ENCODE results near the gene PON2. TPM values are rescaled to one million over a fixed set of nuclear protein-coding genes. Genes with fewer than 3 reads are reported as not detected.
"Not testable (repeated sequence)": the region's sequence is repeated elsewhere in the genome, so short reads cannot be mapped to it uniquely, and the experiment has no call there.

PON2 gene
- total RNA-seq, 4 donors from 2014 or later: 41.8 to 91.0 (median 75.8) TPM

DNA sequence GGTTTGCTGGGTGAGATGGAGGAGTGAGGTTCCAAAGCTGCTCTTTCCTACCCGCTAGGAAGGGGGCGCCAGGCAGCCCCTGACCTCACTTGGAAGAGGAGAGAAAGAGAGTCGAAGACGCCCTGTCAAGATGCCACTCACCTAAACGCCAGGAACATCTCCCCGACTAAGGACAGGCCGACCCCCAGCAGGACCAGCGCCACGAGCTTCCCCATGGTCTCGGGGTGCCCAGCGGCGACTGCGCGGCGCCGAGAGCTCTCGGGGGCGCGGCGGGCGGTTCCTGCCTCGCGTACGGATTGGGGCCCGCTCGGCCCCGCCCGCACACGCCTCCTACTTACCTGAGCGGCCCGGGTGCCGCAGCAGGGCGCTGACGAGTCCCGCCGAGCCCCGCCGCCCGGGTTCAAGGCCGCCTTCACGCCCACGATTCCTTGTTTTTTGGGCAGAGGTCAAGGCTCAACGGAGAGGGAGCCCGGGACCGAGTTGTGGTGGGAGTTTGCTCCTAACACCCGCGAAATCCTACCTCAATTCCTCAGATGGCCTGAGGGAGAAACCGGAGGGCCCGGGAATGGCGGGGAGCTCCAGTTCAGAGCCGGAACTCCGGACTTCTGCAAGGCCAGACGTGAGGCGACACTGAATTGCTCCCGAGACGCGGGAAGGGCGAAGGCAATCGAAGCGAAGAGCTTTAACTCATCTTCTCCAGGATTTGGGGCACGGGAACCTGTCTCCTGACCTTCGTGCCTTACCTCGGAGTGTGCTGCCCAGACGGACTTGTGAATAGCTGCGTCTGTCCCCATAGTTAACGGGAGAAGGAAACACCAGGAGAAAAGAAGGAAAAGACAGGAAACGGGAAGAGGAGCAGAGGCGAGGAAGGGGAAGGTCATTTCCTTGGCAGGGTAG is 38.4 kb downstream of the PON2 start, which contains the start of gene PON3:
Gene PON3 (minus strand): TSS at position 240 of the 897 bp plus-strand sequence. CDS start 25 bp downstream, at position 215.
- TF ChIP-seq, protein P1, sequence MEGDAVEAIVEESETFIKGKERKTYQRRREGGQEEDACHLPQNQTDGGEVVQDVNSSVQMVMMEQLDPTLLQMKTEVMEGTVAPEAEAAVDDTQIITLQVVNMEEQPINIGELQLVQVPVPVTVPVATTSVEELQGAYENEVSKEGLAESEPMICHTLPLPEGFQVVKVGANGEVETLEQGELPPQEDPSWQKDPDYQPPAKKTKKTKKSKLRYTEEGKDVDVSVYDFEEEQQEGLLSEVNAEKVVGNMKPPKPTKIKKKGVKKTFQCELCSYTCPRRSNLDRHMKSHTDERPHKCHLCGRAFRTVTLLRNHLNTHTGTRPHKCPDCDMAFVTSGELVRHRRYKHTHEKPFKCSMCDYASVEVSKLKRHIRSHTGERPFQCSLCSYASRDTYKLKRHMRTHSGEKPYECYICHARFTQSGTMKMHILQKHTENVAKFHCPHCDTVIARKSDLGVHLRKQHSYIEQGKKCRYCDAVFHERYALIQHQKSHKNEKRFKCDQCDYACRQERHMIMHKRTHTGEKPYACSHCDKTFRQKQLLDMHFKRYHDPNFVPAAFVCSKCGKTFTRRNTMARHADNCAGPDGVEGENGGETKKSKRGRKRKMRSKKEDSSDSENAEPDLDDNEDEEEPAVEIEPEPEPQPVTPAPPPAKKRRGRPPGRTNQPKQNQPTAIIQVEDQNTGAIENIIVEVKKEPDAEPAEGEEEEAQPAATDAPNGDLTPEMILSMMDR (IDR thresholded peaks at IDR 0.05): no peak
- no peak for TF ChIP-seq POLR2A (IDR thresholded peaks at IDR 0.05)
- Histone ChIP-seq H3K36me3 (no peaks in the 10 kb centered on the region), H3K27ac (peak within 1 kb of the TSS in 1 of 2 donors; percentile 16), H3K4me1 (no peaks in the 10 kb centered on the region), H3K9me3 (no peaks in the 10 kb centered on the region), H3K4me3 (peak within 1 kb of the TSS; percentile 20 to 50), H3K27me3 (no peaks in the 10 kb centered on the region)
- peak in 1 of 2 donors; percentile 18 for DNase-seq
- intact Hi-C loops (cut with DNase I; ENCODE audit: low total_unique reads): no loop called here

DNA sequence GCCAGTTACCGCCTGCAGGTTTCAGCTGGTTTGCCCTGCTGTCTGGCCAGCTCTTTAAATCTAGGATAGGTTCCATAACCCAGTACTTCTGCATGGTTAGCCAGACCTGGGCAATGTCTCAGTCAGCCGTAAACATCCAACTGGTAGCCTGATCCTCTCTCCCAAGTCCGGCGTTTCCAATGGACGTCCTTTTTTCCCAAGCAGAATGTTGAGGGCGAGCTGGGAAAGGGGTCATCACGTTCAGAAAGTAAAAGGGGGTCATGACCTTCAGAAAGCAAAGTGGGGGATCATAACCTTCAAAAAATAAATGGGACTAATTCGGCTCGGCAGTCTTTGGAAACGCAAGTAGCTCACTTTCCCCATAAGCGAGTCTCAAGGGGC is 39.1 kb downstream of the PON2 start:
- Histone ChIP-seq H3K4me1 (no peaks in the 10 kb centered on the region), H3K36me3 (no peaks in the 10 kb centered on the region), H3K4me3 (peak overlapping the region in 1 of 2 donors; percentile 50), H3K27ac (peak overlapping the region in 1 of 2 donors; percentile 16), H3K27me3 (no peaks in the 10 kb centered on the region), H3K9me3 (no peaks in the 10 kb centered on the region)
- no peak for DNase-seq
- TF ChIP-seq, protein P1 (IDR thresholded peaks at IDR 0.05): no peak
- no peak for TF ChIP-seq POLR2A (IDR thresholded peaks at IDR 0.05)
- intact Hi-C loops (cut with DNase I; ENCODE audit: low total_unique reads): no loop called here

- Histone ChIP-seq H3K4me3 (no peak overlapping the region), H3K27ac (no peak overlapping the region), H3K9me3 (no peaks in the 10 kb centered on the region), H3K27me3 (no peaks in the 10 kb centered on the region), H3K4me1 (no peaks in the 10 kb centered on the region), H3K36me3 (no peaks in the 10 kb centered on the region)
- no peak for DNase-seq
- TF ChIP-seq, protein P1 (IDR thresholded peaks at IDR 0.05): no peak
- no peak for TF ChIP-seq POLR2A (IDR thresholded peaks at IDR 0.05)
- intact Hi-C loops (cut with DNase I; ENCODE audit: low total_unique reads): no loop called here
These were observed 40.5 kb downstream of the PON2 start for GRCh38 chr7:95394370-95394769.

GRCh38 chr7:95391761-95392160 is 43.1 kb downstream of the PON2 start:
- Histone ChIP-seq H3K27me3 (no peaks in the 10 kb centered on the region), H3K4me3 (no peak overlapping the region), H3K9me3 (no peaks in the 10 kb centered on the region), H3K4me1 (no peaks in the 10 kb centered on the region), H3K36me3 (no peaks in the 10 kb centered on the region), H3K27ac (no peak overlapping the region)
- no peak for DNase-seq
- TF ChIP-seq, protein P1 (IDR thresholded peaks at IDR 0.05): no peak
- no peak for TF ChIP-seq POLR2A (IDR thresholded peaks at IDR 0.05)
- intact Hi-C loops (cut with DNase I; ENCODE audit: low total_unique reads): no loop called here

DNA sequence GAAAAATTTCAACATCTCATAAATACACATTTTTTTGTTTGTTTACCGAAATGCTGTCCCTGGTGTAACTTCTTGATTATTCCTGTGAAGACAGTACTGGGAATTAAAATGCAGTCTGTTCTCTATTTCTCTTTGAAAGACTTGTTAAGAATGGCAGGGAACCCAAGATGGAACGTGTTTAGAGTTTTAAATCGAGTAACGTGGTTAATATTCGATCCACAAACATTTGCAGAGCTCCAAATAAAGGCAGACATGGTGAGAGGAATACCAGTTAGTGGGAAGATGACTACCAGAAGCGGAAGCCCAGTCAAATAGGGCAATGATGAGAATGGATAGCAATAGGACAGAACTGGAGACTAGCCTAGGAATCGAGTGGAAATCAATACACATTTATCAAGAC is 45.3 kb downstream of the PON2 start:
- DNase-seq: no peak
- TF ChIP-seq, protein P1 (IDR thresholded peaks at IDR 0.05): no peak
- no peak for TF ChIP-seq POLR2A (IDR thresholded peaks at IDR 0.05)
- Histone ChIP-seq H3K27ac (no peak overlapping the region), H3K36me3 (no peaks in the 10 kb centered on the region), H3K4me3 (no peak overlapping the region), H3K4me1 (no peaks in the 10 kb centered on the region), H3K9me3 (no peaks in the 10 kb centered on the region), H3K27me3 (no peaks in the 10 kb centered on the region)
- intact Hi-C loops (cut with DNase I; ENCODE audit: low total_unique reads): no loop called here

- H3K27me3 ChIP-seq; H3K9me3 ChIP-seq; DNase-seq; H3K4me3 ChIP-seq; intact Hi-C loops (cut with DNase I; ENCODE audit: low total_unique reads); H3K27ac ChIP-seq; H3K36me3 ChIP-seq; H3K4me1 ChIP-seq: not testable (repeated sequence)
These were observed 55.4 kb downstream of the PON2 start for GRCh38 chr7:95379457-95379856.

Measured in uterus (tissue), 4 donors.